ENCODE results near the gene SLC9A2.

SLC9A2 gene

DNA sequence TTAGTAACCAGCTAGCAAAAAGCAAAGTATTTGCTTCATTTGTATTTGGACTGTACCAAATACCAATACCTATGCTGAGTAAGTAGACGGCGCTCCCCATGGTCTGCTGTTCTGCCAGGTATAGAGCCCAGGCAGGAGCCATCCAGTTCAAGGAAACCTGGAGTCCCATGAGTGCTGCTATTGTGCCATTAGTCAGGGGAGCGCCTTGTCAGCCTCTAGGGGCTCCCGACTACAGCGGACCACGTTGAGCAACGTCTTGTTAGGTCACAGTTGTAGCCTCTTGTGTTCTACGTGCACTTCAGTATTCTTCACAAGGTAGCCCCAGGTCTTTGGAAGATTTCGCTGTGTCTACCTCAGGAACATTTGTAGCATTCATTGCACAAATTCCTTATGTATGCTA lies 21.6 kb upstream of the SLC9A2 start:
- no peak for DNase-seq (ENCODE audit: low read depth)
- no peak overlapping the region for H3K4me3 ChIP-seq (ENCODE audit: low read length)
- TF ChIP-seq, protein P1, sequence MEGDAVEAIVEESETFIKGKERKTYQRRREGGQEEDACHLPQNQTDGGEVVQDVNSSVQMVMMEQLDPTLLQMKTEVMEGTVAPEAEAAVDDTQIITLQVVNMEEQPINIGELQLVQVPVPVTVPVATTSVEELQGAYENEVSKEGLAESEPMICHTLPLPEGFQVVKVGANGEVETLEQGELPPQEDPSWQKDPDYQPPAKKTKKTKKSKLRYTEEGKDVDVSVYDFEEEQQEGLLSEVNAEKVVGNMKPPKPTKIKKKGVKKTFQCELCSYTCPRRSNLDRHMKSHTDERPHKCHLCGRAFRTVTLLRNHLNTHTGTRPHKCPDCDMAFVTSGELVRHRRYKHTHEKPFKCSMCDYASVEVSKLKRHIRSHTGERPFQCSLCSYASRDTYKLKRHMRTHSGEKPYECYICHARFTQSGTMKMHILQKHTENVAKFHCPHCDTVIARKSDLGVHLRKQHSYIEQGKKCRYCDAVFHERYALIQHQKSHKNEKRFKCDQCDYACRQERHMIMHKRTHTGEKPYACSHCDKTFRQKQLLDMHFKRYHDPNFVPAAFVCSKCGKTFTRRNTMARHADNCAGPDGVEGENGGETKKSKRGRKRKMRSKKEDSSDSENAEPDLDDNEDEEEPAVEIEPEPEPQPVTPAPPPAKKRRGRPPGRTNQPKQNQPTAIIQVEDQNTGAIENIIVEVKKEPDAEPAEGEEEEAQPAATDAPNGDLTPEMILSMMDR (IDR thresholded peaks at IDR 0.05; ENCODE audit: insufficient read depth, low read depth, low read length, missing control alignments) = no peak

DNA sequence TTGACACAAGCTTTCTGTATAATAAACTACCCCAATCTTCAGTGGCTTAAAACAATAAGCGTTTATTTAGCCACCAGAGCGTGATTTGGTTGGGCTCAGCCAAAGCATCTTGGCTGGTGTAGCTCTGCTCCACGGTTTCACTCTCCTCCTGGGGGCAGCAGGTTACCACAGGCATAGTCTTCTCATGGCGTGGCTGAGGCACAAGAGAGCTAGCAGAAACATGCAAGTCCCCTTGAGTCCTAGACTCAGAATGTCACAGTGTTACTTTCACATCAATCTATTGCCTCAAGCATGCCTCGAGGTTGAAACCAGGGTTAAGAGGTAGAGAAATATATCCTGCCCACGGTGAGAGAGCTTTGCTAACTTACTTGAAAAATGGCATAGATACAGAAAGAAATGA lies 19.9 kb upstream of the SLC9A2 start:
- no peak overlapping the region for H3K4me3 ChIP-seq (ENCODE audit: low read length)
- TF ChIP-seq, protein P1 (IDR thresholded peaks at IDR 0.05; ENCODE audit: insufficient read depth, low read depth, low read length, missing control alignments) = no peak
- DNase-seq (ENCODE audit: low read depth) = no peak

DNA sequence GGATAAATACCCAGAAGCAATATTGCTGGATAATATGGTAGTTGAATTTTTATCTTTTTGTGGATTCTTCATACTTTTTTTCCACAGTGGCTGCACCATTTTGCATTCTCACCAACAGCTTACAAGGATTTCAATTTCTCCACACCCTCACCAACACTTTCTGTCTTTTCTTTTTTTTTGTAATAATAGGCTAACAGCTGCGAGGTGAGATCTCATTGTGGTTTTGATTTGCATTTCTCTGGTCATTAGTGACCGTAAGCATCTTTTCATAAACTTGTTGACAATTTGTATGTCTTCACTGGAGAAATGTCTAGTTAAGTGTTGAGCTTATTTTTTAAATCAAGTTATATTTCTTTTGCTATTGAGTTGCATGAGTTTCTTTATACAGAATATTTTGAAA lies 17.6 kb upstream of the SLC9A2 start:
- no peak for DNase-seq (ENCODE audit: low read depth)
- no peak overlapping the region for H3K4me3 ChIP-seq (ENCODE audit: low read length)
- TF ChIP-seq, protein P1 (IDR thresholded peaks at IDR 0.05; ENCODE audit: insufficient read depth, low read depth, low read length, missing control alignments) = no peak

DNA sequence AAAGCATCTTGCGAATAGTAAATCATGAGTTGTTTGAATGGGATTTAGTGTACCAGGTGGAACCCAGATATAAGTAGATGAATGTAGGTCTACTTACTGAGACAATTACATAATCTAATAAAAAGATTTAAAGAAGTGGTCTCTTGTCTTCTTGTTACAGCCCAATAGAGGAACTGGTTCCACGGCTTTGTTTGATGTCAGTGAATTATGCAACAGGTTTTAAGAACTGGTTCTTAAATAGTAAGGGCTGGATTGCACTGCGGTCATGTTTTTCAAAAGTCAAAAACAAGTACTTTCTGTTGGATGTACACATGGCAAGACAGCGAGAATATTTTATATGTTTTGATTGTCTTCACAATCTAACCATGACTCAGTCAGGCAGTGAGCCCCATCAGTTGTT lies 15.4 kb upstream of the SLC9A2 start:
- DNase-seq (ENCODE audit: low read depth) = peak; percentile 86
- H3K4me3 ChIP-seq (ENCODE audit: low read length) = no peak overlapping the region
- TF ChIP-seq, protein P1 (IDR thresholded peaks at IDR 0.05; ENCODE audit: insufficient read depth, low read depth, low read length, missing control alignments) = no peak

DNA sequence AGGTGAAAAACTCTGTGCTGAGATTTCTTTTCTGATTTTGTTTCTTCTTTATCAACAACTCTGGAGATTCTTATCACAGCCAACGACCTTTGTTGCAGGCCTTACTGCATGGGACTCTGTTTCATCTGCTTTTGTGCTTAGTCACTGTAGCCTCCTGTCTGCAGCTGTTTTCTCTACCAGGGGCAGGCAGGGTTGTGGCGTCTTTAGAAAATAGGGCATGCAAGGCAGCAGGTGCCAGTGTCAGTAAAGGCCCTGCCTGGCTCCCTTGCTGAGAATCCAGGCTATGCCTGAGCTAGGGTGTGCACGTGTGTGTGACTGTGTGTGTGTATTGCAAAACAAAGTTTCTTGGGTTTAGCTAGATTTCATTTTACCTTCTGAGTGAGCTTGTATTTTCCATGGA lies 14.6 kb upstream of the SLC9A2 start:
- H3K4me3 ChIP-seq (ENCODE audit: low read length) = no peak overlapping the region
- TF ChIP-seq, protein P1 (IDR thresholded peaks at IDR 0.05; ENCODE audit: insufficient read depth, low read depth, low read length, missing control alignments) = no peak
- peak; percentile 13 for DNase-seq (ENCODE audit: low read depth)

DNA sequence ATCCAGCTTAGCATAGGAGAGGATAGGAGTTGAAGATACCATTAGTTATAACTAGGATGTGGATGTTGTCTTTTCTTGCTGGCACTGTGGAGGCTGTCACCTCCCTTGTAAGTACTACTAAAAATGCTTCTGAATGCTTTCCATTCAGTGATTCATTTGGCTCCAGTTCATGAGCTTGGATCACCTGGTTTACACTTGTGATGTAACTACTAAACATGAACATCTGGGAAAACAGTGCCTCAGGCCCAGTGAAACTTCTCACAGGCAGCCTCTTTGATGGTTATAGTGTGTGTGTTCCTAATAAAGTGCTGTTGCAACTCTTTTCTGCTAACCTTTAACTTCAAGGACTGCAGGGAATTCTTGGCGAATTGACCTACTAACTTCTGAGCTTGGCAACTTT lies 13.0 kb upstream of the SLC9A2 start:
- H3K4me3 ChIP-seq (ENCODE audit: low read length) = no peak overlapping the region
- peak; percentile 97 for DNase-seq (ENCODE audit: low read depth)
- TF ChIP-seq, protein P1 (IDR thresholded peaks at IDR 0.05; ENCODE audit: insufficient read depth, low read depth, low read length, missing control alignments) = no peak

DNA sequence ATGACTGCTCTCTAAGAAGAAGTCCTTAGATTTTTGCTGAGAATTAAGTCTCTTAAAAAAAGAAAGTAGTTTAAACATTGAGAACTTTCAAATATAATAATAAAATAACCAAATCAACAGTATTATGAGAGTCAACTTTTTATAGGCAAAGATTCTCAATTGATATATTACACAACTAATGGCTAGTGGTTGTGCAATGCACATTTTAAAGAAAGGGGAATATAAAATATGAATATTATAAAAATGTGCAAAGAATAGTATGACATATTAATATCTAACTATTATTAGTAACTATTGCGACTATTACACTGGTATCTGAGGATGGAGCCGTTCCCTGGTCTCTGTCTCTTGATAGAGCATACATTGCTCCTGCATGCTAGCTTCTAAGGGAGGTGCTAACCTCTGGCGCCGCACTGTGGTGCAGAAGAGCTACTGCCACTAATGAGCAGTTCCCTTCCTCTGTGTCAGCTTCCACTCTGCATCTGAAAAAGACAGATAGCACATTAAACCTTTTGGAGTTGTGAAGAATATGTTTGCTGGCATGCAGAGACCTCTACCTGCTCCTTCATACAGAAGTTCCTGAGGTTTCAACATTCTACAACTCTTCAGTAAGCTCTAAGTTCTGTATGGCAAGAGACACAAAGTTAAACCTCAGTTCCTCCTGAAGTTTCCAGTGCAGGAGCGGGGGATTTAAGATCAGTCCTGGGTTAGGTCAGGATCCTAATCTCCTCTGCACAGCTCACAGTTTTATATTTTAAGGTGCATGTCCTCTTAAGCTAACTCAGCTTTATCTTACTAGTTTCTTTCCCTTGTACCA lies 3.5 kb upstream of the SLC9A2 start:
- TF ChIP-seq, protein P1 (IDR thresholded peaks at IDR 0.05; ENCODE audit: insufficient read depth, low read depth, low read length, missing control alignments) = peak; percentile 100
- DNase-seq (ENCODE audit: low read depth) = peak; percentile 76
- no peak overlapping the region for H3K4me3 ChIP-seq (ENCODE audit: low read length)

Data from epithelial cell of esophagus (primary cell).